HepG2 (cell line): ENCODE results near the gene SGPL1. TPM values are rescaled to one million over a fixed set of nuclear protein-coding genes. Genes with fewer than 3 reads are reported as not detected.

Experiments used
- DRAP1 ChIP-seq: IDR thresholded peaks from 2 replicates; pipeline ENCODE4 v1.6.1; 2016; ENCODE audit warnings: missing genetic modification reagents, missing compliant biosample characterization
- ELK4 ChIP-seq: sonication (generic); formaldehyde crosslinking; IDR thresholded peaks from 2 replicates; pipeline ENCODE4 v1.9.0; 2021; ENCODE audit warnings: missing genetic modification reagents, borderline replicate concordance
- GATA4 ChIP-seq: sonication (generic); IDR thresholded peaks from 2 replicates; pipeline ENCODE4 v1.6.1; 2016; ENCODE audit warnings: antibody characterized with exemption, low read depth, borderline replicate concordance
- HNRNPH1 ChIP-seq: fragments of 200-400 bp; formaldehyde crosslinking; optimal IDR thresholded peaks from 2 replicates; pipeline ENCODE3; 2017; ENCODE audit warnings: mild to moderate bottlenecking, low read depth, low read length
- MBD4 ChIP-seq: IDR thresholded peaks from 2 replicates; pipeline ENCODE4 v1.6.1; 2012; ENCODE audit warnings: low read length, inconsistent platforms, borderline replicate concordance
- MED8 ChIP-seq: sonication (generic); formaldehyde crosslinking; IDR thresholded peaks from 2 replicates; pipeline ENCODE4 v1.8.1; 2023; ENCODE audit warnings: mild to moderate bottlenecking, missing genetic modification reagents; ENCODE audit not compliant: insufficient replicate concordance
- NR0B2 ChIP-seq: sonication (generic); formaldehyde crosslinking; IDR thresholded peaks from 2 replicates; pipeline ENCODE4 v1.4.0; 2020; ENCODE audit warnings: mild to moderate bottlenecking, missing genetic modification reagents
- ONECUT2 ChIP-seq: sonication (generic); formaldehyde crosslinking; IDR thresholded peaks from 2 replicates; pipeline ENCODE4 v1.4.0; 2020; ENCODE audit warnings: missing genetic modification reagents
- PAF1 ChIP-seq: IDR thresholded peaks from 2 replicates; pipeline ENCODE4 v1.6.1; 2016; ENCODE audit warnings: missing genetic modification reagents, missing compliant biosample characterization
- PPARG ChIP-seq: conservative IDR thresholded peaks from 2 replicates; pipeline ENCODE4 v1.6.1; 2016; ENCODE audit warnings: missing biosample characterization, missing genetic modification reagents
- YY1 ChIP-seq: IDR thresholded peaks from 2 replicates; pipeline ENCODE4 v1.6.1; 2011; ENCODE audit warnings: low read length, low read depth, moderate library complexity, mild to moderate bottlenecking; ENCODE audit not compliant: insufficient read depth, insufficient replicate concordance
- ZFYVE20 ChIP-seq: sonication (generic); formaldehyde crosslinking; IDR thresholded peaks from 2 replicates; pipeline ENCODE4 v1.8.0; 2023; ENCODE audit warnings: low read depth, mild to moderate bottlenecking, moderate library complexity, missing genetic modification reagents, borderline replicate concordance
- ZNF501 ChIP-seq: sonication (generic); formaldehyde crosslinking; IDR thresholded peaks from 2 replicates; pipeline ENCODE4 v1.5.1; 2020; ENCODE audit warnings: mild to moderate bottlenecking, moderate library complexity, missing genetic modification reagents
- ZNF597 ChIP-seq: sonication (generic); formaldehyde crosslinking; IDR thresholded peaks from 2 replicates; pipeline ENCODE4 v1.5.0; 2020; ENCODE audit warnings: missing genetic modification reagents
- ZNF598 ChIP-seq: sonication (generic); formaldehyde crosslinking; IDR thresholded peaks from 2 replicates; pipeline ENCODE4 v1.5.1; 2020; ENCODE audit warnings: mild to moderate bottlenecking, missing genetic modification reagents, borderline replicate concordance
- ZNF607 ChIP-seq: sonication (generic); formaldehyde crosslinking; IDR thresholded peaks from 2 replicates; pipeline ENCODE4 v1.5.1; 2020; ENCODE audit warnings: missing genetic modification reagents, mild to moderate bottlenecking, borderline replicate concordance
- ZSCAN21 ChIP-seq: sonication (generic); formaldehyde crosslinking; IDR thresholded peaks from 2 replicates; pipeline ENCODE4 v1.8.0; 2022; ENCODE audit warnings: mild to moderate bottlenecking, missing genetic modification reagents, moderate library complexity, borderline replicate concordance
- ZSCAN25 ChIP-seq: sonication (generic); formaldehyde crosslinking; IDR thresholded peaks from 2 replicates; pipeline ENCODE4 v1.8.0; 2022; ENCODE audit warnings: mild to moderate bottlenecking, missing genetic modification reagents
- polyA plus RNA-seq, 8 experiments: library from polyadenylated mRNA; depleted of rRNA in 3 of 8; stranded (reverse) in 7 of 8; unstranded in 1 of 8; fragments of >200 nt; fragmentation: Illumina TruSeq in 4 of 8; extraction: Trizol in 4 of 8; gene quantifications; 2 replicates each; pipeline versions ENCODE4 v1.2.1 to v1.2.3, GENCODE V29; 2011 to 2016; ENCODE audit warnings: low read depth in 4 of 8, missing spikeins in 1 of 8, mixed read lengths in 1 of 8; ENCODE audit not compliant: insufficient read depth in 1 of 8
- total RNA-seq, 5 experiments: library from RNA; depleted of rRNA; stranded (reverse); fragments of >200 nt; fragmentation: Illumina TruSeq; extraction: Trizol; gene quantifications; 2 replicates each; pipeline ENCODE4 v1.2.3, GENCODE V29; 2016; ENCODE audit warnings: low read depth in 1 of 5
- TF ChIP-seq, protein P1 (sequence below): sonication (generic); formaldehyde crosslinking; IDR thresholded peaks from 2 replicates; pipeline ENCODE4 v1.4.0; 2020; ENCODE audit warnings: missing genetic modification reagents, borderline replicate concordance
- TF ChIP-seq, protein P2 (sequence below): sonication (generic); formaldehyde crosslinking; IDR thresholded peaks from 2 replicates; pipeline ENCODE4 v1.8.1; 2022; ENCODE audit warnings: low read depth, mild to moderate bottlenecking, missing genetic modification reagents

Gene SGPL1
- total and polyA plus RNA-seq, 2 of the 13 experiments (the other 11 are each of a cell fraction or from before 2014, with no cell fraction given), result 17.6 to 25.0 TPM

DNA sequence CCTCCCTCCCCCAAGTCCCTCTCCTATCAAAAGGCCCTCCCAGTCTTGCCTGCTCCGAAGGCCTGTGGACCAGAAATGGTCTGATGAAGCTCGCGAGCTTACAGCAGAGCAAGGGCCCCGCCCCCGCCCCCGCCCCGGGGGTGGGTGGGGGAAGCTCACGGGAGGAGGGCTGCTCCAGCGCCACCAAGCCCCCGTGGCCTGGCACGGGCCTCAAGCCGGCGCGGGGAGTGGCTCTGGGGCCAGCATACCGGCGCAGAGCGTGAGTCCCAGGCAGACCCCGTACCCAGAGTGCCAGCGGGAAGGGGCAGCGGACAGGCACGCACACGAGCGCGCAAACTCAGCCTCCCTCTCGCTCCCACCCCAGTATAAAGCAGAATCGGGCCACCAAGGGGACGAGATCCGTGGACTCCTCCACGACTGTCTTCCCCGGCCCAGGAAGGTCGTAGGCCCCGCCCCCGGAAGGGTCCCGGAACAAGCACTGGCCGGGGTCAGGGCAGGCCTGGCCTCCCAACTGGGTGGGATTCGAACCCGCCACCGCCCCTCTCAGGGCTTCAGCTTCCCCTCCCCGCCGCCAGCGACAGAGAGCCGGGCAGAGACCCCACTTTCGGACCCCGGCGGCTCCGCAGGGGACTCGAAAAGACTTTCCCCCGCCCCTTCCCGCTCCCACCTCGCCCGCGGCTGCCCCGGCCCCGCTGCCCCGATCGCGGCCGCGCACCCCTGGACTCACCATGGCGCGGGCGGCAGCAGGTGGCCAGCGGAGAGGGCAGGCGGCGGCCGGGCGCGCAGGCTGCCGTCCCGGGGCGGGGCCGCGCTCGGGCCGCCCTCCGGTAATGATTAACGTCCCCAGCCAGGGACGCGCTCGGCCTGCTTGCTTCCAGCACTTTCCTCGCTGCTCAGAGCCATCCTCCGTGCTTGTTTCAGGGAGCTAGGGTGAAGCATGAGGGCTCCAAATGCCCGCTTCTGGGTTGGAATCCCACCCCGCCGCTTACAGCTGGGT is 72.4 kb downstream of the SGPL1 start, which contains the start of gene PCBD1 (continued):
- 0 out of 2 replicates have a peak, but pooled peaks have one; percentile 25 for TF ChIP-seq PPARG (CRISPR knock-in tag)
- no peak for TF ChIP-seq PAF1
- TF ChIP-seq MBD4, result no peak
- no peak for TF ChIP-seq ELK4 (CRISPR knock-in tag)
- TF ChIP-seq, protein P1, sequence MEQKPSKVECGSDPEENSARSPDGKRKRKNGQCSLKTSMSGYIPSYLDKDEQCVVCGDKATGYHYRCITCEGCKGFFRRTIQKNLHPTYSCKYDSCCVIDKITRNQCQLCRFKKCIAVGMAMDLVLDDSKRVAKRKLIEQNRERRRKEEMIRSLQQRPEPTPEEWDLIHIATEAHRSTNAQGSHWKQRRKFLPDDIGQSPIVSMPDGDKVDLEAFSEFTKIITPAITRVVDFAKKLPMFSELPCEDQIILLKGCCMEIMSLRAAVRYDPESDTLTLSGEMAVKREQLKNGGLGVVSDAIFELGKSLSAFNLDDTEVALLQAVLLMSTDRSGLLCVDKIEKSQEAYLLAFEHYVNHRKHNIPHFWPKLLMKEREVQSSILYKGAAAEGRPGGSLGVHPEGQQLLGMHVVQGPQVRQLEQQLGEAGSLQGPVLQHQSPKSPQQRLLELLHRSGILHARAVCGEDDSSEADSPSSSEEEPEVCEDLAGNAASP (CRISPR knock-in tag), result no peak
- no peak for TF ChIP-seq ONECUT2 (CRISPR knock-in tag)
- TF ChIP-seq NR0B2 (CRISPR knock-in tag), result no peak; the same call in 1 of the 2 replicates
- peak; percentile 50 for TF ChIP-seq ZNF501 (CRISPR knock-in tag)
- 0 out of 2 replicates have a peak, but pooled peaks have one; percentile 35 for TF ChIP-seq ZSCAN21
- peak; percentile 37; the same call in 1 of the 2 replicates for TF ChIP-seq ZNF607
- TF ChIP-seq ZSCAN25, result no peak
- TF ChIP-seq YY1, result peak; percentile 67
- no peak for TF ChIP-seq HNRNPH1
- no peak for TF ChIP-seq ZNF597 (CRISPR knock-in tag)
- TF ChIP-seq ZFYVE20 (CRISPR knock-in tag), result no peak
- TF ChIP-seq DRAP1 (CRISPR knock-in tag), result 0 out of 2 replicates have a peak, but pooled peaks have one; percentile 50
- peak; percentile 9; the same call in 1 of the 2 replicates for TF ChIP-seq GATA4
- no peak for TF ChIP-seq MED8 (CRISPR knock-in tag)
- TF ChIP-seq, protein P2, sequence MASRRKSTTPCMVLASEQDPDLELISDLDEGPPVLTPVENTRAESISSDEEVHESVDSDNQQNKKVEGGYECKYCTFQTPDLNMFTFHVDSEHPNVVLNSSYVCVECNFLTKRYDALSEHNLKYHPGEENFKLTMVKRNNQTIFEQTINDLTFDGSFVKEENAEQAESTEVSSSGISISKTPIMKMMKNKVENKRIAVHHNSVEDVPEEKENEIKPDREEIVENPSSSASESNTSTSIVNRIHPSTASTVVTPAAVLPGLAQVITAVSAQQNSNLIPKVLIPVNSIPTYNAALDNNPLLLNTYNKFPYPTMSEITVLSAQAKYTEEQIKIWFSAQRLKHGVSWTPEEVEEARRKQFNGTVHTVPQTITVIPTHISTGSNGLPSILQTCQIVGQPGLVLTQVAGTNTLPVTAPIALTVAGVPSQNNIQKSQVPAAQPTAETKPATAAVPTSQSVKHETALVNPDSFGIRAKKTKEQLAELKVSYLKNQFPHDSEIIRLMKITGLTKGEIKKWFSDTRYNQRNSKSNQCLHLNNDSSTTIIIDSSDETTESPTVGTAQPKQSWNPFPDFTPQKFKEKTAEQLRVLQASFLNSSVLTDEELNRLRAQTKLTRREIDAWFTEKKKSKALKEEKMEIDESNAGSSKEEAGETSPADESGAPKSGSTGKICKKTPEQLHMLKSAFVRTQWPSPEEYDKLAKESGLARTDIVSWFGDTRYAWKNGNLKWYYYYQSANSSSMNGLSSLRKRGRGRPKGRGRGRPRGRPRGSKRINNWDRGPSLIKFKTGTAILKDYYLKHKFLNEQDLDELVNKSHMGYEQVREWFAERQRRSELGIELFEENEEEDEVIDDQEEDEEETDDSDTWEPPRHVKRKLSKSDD (CRISPR knock-in tag), result no peak; the same call in 1 of the 2 replicates
- TF ChIP-seq ZNF598 (CRISPR knock-in tag), result no peak
